C4-2B (cell line): ENCODE results near the gene NOP9.

Source experiments
- CTCF ChIP-seq: fragments of 450-650 bp; conservative IDR thresholded peaks from 2 replicates; pipeline ENCODE4 v1.5.1; 2017; ENCODE audit warnings: mild to moderate bottlenecking
- ZFX ChIP-seq: fragments of 450-650 bp; IDR thresholded peaks from 2 replicates; pipeline ENCODE4 v1.6.1; 2017

DNA sequence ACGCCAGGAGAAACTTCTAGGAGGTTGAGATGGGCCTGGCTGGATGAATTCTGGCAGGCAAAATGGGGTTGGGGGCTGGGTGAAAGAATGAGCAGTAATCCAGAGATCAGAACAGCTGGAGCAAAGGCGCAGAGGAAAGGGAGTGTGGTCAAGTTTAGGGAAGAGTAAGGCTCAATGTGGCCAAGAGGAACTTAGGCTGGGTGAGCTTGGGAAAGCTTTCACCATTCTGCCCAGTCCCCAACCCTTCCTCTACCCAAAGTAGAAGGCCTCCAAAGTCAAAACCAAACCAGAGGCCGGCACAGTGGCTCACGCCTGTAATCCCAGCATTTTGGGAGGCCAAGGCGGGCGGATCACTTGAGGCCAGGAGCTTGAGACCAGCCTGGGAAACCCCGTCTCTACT lies 18.0 kb upstream of the NOP9 start:
- no peak for TF ChIP-seq CTCF
- TF ChIP-seq ZFX = no peak
